ENCODE results near the gene POLR1A.

DNA sequence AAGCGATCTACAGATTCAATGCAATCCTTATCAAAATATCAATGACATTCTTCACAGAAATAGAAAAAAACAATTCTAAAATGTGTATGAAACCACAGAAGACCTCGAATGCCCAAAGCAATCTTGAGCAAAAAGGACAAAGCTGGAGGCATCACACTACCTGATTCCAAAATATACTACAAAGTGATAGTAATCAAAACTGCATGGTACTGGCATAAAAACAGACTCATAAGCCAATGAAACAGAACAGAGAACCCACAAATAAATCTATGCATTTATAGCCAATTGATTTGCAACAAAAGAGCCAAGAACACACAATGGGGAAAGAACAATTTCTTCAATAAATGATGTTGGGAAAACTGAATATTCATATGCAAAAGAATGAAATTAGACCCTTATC, 99.2 kb downstream of the POLR1A start:
- TF ChIP-seq, protein P1, sequence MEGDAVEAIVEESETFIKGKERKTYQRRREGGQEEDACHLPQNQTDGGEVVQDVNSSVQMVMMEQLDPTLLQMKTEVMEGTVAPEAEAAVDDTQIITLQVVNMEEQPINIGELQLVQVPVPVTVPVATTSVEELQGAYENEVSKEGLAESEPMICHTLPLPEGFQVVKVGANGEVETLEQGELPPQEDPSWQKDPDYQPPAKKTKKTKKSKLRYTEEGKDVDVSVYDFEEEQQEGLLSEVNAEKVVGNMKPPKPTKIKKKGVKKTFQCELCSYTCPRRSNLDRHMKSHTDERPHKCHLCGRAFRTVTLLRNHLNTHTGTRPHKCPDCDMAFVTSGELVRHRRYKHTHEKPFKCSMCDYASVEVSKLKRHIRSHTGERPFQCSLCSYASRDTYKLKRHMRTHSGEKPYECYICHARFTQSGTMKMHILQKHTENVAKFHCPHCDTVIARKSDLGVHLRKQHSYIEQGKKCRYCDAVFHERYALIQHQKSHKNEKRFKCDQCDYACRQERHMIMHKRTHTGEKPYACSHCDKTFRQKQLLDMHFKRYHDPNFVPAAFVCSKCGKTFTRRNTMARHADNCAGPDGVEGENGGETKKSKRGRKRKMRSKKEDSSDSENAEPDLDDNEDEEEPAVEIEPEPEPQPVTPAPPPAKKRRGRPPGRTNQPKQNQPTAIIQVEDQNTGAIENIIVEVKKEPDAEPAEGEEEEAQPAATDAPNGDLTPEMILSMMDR (IDR thresholded peaks at IDR 0.05; ENCODE audit: borderline replicate concordance, extremely low read depth, low read length, poor library complexity, severe bottlenecking): no peak
- no peak for TF ChIP-seq EZH2 (IDR thresholded peaks at IDR 0.05; ENCODE audit: borderline replicate concordance, low read depth, low read length, severe bottlenecking)

All from DND-41 (cell line).